ENCODE results near the gene GREB1.

Gene GREB1

GRCh38 chr2:11687736-11688135 is 153.9 kb downstream of the GREB1 start:
- DNase-seq: no peak

GRCh38 chr2:11688222-11689069 is 154.6 kb downstream of the GREB1 start:
- DNase-seq: peak; percentile 86 to 90

GRCh38 chr2:11691076-11691660 is 157.3 kb downstream of the GREB1 start:
- peak; percentile 27 to 38 for DNase-seq

Measured in AML-193 (cell line).